KOPT-K1 (cell line): ENCODE data around the gene RHBDD1.

Source experiments
- H3K27ac ChIP-seq: fragments of 200-600 bp; sonication (generic); 2 replicates; pipeline ENCODE4 v1.5.1; 2016; ENCODE audit warnings: antibody characterized with exemption, mild to moderate bottlenecking, low read depth, low read length; ENCODE audit not compliant: poor library complexity, severe bottlenecking
- H3K36me3 ChIP-seq: fragments of 200-600 bp; sonication (generic); 2 replicates; pipeline ENCODE4 v1.5.1; 2017; ENCODE audit warnings: antibody characterized with exemption, mild to moderate bottlenecking, low read length, moderate library complexity; ENCODE audit not compliant: insufficient read depth
- H3K9me3 ChIP-seq: fragments of 200-600 bp; sonication (generic); 2 replicates; pipeline ENCODE4 v1.5.1; 2017; ENCODE audit warnings: antibody characterized with exemption, low read length, mild to moderate bottlenecking; ENCODE audit not compliant: insufficient read depth, poor library complexity, severe bottlenecking

The RHBDD1 gene

DNA sequence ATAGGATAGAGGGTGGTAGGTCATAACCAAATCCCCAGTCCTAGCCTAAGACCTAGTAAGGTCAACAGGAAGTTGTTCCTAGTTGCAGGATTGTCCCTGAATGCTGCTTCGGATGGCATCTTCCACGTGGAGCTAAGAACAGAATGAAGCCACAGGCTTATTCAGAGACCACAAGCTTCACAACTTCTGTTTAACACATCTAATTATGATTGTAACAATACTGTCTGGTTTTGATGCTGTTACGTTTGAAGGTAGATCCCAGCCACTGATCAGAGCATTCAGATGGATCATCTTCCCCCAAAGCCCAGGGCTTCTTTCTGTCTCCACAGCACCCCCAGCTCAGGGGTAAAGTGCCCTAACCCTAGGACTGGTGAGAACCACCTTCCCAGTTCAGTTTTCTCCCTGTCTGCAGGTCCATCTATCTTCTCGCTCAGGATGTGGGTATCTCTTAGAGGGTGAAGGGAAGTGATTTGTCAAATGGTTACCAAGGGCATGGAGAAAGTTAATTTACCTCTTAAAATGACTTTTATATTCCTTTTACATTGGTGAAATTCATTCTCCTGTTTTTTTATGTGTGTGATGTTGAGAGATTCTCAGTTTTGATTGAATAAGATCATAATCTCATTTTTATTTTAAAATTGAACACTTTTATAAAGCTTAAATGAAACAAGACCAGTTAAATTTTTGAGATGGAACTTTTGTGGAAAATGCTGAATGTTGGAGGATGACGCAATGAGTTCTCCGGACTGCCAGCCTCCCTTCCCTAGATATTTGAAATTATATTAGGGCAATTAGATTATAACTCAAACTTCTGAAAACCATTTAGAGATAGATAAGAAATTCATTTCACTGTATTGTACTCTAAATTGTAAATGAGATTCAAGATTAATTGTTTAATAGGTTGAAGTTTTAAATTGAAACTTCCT, 66.5 kb downstream of the RHBDD1 start:
- H3K9me3 ChIP-seq = no peaks in the 10 kb centered on the region
- no peak overlapping the region for H3K27ac ChIP-seq
- H3K36me3 ChIP-seq = peaks cover under 1% of the 10 kb centered on the region; the same call in 1 of the 2 replicates

DNA sequence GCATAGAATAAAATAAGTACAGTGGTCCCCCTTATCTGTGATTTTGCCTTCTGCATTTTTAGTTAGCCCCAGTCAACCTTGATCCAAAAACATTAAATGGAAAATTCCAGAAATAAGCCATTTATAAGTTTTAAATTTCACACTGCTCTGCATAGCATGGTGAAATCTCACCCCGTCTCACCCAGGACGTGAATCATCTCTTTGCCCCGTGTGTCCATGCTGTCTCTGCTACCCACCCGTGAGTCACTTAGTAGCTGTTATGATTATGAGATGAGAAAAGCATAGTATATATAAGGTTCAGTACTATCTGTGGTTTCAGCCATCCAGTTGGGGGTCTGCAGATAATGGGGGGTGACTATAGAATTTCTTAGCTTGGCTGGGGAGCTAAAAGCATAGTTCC, 67.3 kb downstream of the RHBDD1 start:
- no peak overlapping the region for H3K27ac ChIP-seq
- no peaks in the 10 kb centered on the region for H3K9me3 ChIP-seq
- H3K36me3 ChIP-seq = no peaks in the 10 kb centered on the region; the same call in 1 of the 2 replicates

DNA sequence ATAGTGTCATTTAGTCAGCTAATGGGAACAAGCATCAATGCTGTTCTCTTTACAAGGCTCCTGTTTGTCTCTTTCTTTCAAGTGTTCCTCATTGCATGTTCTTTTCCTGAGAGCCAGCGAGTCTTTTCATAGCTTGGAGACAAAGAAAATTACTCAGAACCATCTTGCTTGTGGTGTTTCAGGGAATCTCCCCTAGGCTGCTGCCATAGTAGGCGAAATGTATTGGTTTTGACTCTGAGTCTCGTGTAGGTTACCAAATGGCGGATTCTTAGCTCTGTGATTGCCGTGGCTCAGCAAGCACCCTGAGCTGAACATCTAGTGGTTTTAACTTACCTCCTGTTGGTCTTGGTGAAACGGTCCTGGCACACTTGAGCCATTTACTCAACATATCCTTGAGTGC, 68.7 kb downstream of the RHBDD1 start:
- no peaks in the 10 kb centered on the region; the same call in 1 of the 2 replicates for H3K36me3 ChIP-seq
- no peak overlapping the region for H3K27ac ChIP-seq
- no peaks in the 10 kb centered on the region for H3K9me3 ChIP-seq

DNA sequence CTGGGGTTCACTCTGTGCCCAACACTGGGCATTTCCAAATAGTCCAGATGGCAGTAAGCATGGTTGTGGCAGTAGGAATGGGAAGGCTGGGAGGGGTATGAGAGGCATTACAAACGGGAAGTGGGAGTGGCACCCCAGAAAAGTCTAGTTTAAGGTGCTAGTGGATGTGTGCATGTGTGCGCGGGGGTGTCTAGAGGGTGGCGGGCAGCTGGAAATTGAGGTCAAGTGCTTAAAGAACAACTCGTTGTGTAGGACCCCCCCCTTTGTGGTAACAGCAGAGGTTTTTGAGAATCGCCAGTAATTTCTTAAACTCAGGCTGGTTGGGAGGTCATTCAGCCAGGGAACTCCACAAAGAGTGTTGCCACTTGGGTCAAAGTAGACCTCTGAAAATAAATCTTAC, 69.9 kb downstream of the RHBDD1 start:
- H3K27ac ChIP-seq = peak overlapping the region; percentile 40

DNA sequence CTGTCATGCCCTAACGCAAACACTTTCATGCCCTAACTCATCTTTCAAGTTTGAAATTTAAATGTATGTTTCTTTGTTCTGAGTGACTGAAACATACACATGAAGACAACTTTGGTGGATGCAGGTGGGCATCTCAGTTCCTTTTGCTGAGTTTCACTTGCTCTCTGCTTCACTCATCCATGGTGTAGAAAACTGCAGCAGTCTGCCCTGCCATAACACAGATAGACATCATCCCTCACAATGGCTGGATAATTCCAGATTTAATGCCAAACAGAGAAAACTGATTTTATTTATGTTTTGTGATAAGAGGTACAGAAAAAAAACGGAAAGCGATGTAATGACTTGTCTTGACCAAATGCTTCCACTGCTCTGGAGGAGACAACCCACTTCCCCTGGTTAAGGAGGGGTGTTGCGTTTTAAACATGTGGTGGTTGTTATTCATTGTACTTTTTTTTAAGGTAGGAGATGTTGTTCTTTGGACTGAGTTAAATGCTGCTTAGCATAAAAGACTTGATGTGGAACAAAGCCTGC, 70.4 kb downstream of the RHBDD1 start:
- peak overlapping the region; percentile 40 for H3K27ac ChIP-seq
- no peaks in the 10 kb centered on the region for H3K9me3 ChIP-seq
- no peaks in the 10 kb centered on the region; the same call in 1 of the 2 replicates for H3K36me3 ChIP-seq

More for the DNA sequence above, 69.9 kb downstream of the RHBDD1 start:
- H3K36me3 ChIP-seq = no peaks in the 10 kb centered on the region; the same call in 1 of the 2 replicates
- H3K9me3 ChIP-seq = no peaks in the 10 kb centered on the region

GRCh38 chr2:226909126-226909525, 73.3 kb downstream of the RHBDD1 start:
- Histone ChIP-seq H3K9me3 (no peaks in the 10 kb centered on the region), H3K36me3 (no peaks in the 10 kb centered on the region; the same call in none of the 2 replicates), H3K27ac (no peak overlapping the region)

GRCh38 chr2:226909836-226910235, 74.0 kb downstream of the RHBDD1 start:
- Histone ChIP-seq H3K9me3 (no peaks in the 10 kb centered on the region), H3K36me3 (no peaks in the 10 kb centered on the region; the same call in none of the 2 replicates), H3K27ac (no peak overlapping the region)

- no peaks in the 10 kb centered on the region for H3K9me3 ChIP-seq
Observed at GRCh38 chr2:226910384-226910783, 74.5 kb downstream of the RHBDD1 start.

DNA sequence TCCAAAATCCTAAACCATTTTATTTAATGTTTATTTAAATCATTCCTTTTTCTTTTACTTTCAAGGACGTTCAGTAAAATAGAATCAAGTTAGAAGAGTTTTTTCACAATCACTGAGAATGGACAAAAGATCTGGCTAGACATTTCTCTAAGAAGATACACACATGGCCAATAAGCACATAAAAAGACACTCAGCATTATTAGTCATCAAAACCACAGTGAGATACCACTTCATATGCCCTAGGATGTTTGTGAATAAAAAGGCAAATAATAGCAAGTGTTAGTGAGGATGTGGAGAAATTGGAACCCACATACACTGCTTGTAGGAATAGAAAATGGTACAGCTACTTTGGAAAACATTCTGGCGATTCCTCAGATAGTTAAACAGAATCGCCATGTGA, 76.1 kb downstream of the RHBDD1 start:
- no peaks in the 10 kb centered on the region for H3K9me3 ChIP-seq
- no peaks in the 10 kb centered on the region; the same call in none of the 2 replicates for H3K36me3 ChIP-seq
- no peak overlapping the region for H3K27ac ChIP-seq

More at GRCh38 chr2:226910384-226910783, 74.5 kb downstream of the RHBDD1 start:
- H3K27ac ChIP-seq = no peak overlapping the region
- H3K36me3 ChIP-seq = no peaks in the 10 kb centered on the region; the same call in none of the 2 replicates

DNA sequence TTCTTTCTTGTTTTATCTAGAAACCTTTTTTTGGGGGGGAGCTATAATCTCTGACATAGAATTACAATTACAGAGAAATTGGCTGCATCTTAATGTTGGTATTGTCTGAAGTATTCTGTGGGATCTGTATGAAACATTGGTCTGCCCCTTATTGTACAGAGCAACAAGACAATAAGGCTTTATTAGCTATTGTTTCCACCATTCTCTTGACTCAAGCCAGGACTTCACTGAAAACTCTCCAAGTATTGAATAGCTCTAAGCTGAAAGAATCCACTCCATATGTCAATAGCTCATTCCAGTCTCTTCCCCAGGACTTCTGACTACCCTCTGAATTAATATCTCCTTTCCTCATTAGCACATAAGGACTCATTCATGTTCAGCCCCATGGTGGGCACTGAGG, 77.8 kb downstream of the RHBDD1 start:
- Histone ChIP-seq H3K9me3 (no peaks in the 10 kb centered on the region), H3K36me3 (no peaks in the 10 kb centered on the region; the same call in 1 of the 2 replicates), H3K27ac (no peak overlapping the region)

DNA sequence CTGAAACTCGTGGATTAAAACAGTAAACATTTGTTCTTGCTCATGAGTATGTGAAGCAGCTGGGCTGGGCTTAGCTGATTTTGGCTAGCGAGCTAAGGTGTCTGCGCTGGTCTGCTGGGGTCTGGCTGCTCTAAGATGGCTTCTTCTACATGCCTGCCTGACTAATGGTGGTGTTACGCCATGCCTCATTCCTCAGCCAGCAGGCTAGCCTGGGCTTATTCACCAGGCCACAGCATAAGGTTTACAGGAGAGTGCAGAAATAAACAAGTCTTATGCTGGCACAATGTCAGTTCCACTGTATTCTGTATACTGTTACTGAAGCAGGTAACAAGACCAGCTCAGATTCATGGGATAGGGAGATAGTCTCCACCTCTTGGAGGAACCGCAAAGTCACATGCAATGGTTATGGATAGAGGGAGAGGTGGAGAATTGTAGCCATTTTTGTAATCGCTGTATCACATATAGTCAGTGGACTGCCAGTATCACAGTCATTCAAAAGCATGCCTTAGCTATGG, 80.0 kb downstream of the RHBDD1 start:
- Histone ChIP-seq H3K27ac (peak overlapping the region; percentile 32), H3K9me3 (no peaks in the 10 kb centered on the region), H3K36me3 (no peaks in the 10 kb centered on the region; the same call in 1 of the 2 replicates)

- Histone ChIP-seq H3K36me3 (no peaks in the 10 kb centered on the region; the same call in 1 of the 2 replicates), H3K27ac (peak overlapping the region; percentile 32), H3K9me3 (no peaks in the 10 kb centered on the region)
Observed at GRCh38 chr2:226916669-226917068, 80.8 kb downstream of the RHBDD1 start.

DNA sequence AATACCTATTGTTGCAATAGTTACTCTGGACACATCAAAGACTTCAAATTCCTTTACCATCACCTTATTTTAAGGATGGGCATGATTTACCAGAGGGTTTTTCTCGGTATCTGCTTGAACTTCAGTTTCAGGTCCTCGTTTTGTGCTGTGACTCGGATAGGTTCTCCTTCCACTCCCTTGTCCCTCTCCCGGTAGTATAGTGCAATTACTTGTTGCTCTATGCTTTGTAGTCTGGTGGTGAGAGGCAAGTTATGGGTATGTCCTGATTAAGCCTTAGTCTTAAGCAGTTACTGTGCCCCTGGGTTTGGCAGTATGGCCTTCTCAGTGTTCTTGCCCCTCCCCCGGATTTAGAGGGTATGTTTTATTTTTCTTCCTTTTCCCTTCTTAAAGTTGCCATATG, 96.6 kb downstream of the RHBDD1 start:
- Histone ChIP-seq H3K27ac (no peak overlapping the region), H3K36me3 (no peaks in the 10 kb centered on the region)

DNA sequence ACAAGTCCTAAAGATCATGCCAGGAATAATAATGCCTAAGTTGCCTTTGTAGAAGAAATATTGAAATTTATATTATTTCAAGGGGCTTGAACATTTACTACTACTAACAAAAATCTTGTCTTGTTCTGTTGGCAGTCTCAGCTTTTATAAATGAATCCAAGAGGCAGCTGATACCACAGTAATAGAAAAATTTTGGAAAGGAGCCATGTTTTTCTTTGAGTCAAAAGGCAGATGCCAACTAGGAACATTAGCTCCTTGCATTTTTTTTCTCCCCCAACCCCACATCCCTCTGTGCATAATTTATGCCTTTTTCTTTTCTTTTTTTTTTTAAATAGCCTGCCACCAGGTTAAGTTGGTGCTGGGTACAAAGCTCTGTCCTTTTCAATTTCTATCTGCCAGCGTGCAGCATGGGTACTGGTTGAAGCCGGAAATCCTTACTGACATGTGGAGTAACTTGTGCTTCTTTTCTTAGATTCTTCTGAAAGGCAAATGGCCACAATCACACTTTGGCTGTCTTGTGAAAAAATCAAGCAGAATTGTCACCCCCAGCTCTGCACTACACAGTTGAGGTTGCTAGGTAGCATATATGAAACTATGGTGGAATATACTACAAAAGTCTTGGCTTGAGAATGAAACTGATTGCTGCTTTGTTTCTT, 98.8 kb downstream of the RHBDD1 start:
- H3K27ac ChIP-seq = no peak overlapping the region
- no peaks in the 10 kb centered on the region for H3K36me3 ChIP-seq
- no peaks in the 10 kb centered on the region for H3K9me3 ChIP-seq

More for the DNA sequence above, 96.6 kb downstream of the RHBDD1 start:
- peaks cover 8% of the 10 kb centered on the region for H3K9me3 ChIP-seq
